ENCODE measurements around the gene DAAM1. TPM values are rescaled to one million over a fixed set of nuclear protein-coding genes. Genes with fewer than 3 reads are reported as not detected.

DAAM1 gene
- polyA plus RNA-seq, 6 donors from 2014 or later = 5.0 to 13.6 (median 10.2) TPM

GRCh38 chr14:59377991-59378601 lies 189.6 kb downstream of the DAAM1 start:
- Mint-ChIP-seq H3K27ac (no peak overlapping the region), H3K4me3 (no peak overlapping the region), H3K9me3 (peaks cover 0 to 5% (median 0%) of the 10 kb centered on the region in 7 donors), H3K4me1 (no peaks in the 10 kb centered on the region), H3K27me3 (no peaks in the 10 kb centered on the region), H3K36me3 (no peaks in the 10 kb centered on the region)
- ATAC-seq (ENCODE audit: low read depth in 2 of 2) = no peak
- DNase-seq = no peak

- DNase-seq = no peak
- Mint-ChIP-seq H3K4me1 (no peaks in the 10 kb centered on the region), H3K9me3 (peaks cover 4 to 23% (median 11%) of the 10 kb centered on the region in 7 donors), H3K36me3 (peaks cover 6 to 13% of the 10 kb centered on the region in 2 donors), H3K27me3 (peaks cover 0 to 5% (median 0%) of the 10 kb centered on the region in 3 donors), H3K27ac (no peak overlapping the region), H3K4me3 (no peak overlapping the region)
- no peak for ATAC-seq (ENCODE audit: low read depth in 2 of 2)
Measured at GRCh38 chr14:59389936-59390335, 201.5 kb downstream of the DAAM1 start.

GRCh38 chr14:59391388-59391787 lies 202.9 kb downstream of the DAAM1 start:
- Mint-ChIP-seq H3K4me3 (no peak overlapping the region), H3K9me3 (peaks cover 2 to 14% (median 7%) of the 10 kb centered on the region in 7 donors), H3K4me1 (no peaks in the 10 kb centered on the region), H3K36me3 (peaks cover 6 to 11% of the 10 kb centered on the region in 2 donors), H3K27ac (no peak overlapping the region), H3K27me3 (peaks cover 0 to 5% (median 0%) of the 10 kb centered on the region in 3 donors)
- DNase-seq (no peak), ATAC-seq (ENCODE audit: low read depth in 2 of 2) (no peak)

GRCh38 chr14:59394268-59394667 lies 205.8 kb downstream of the DAAM1 start:
- H3K27ac Mint-ChIP-seq = no peak overlapping the region
- H3K9me3 Mint-ChIP-seq = peaks cover 0 to 4% (median 0%) of the 10 kb centered on the region in 7 donors

GRCh38 chr14:59395672-59396071 lies 207.2 kb downstream of the DAAM1 start:
- Mint-ChIP-seq H3K27me3 (peaks cover 0 to 8% (median 5%) of the 10 kb centered on the region in 3 donors), H3K4me3 (peak overlapping the region in 2 of 8 donors; percentile 41 to 74), H3K27ac (no peak overlapping the region), H3K36me3 (no peaks in the 10 kb centered on the region), H3K9me3 (peaks cover 0 to 7% (median 3%) of the 10 kb centered on the region in 7 donors), H3K4me1 (no peaks in the 10 kb centered on the region)
- ATAC-seq (ENCODE audit: low read depth in 2 of 2) (no peak), DNase-seq (no peak)

More at GRCh38 chr14:59394268-59394667, 205.8 kb downstream of the DAAM1 start:
- no peak for DNase-seq
- Mint-ChIP-seq H3K36me3 (no peaks in the 10 kb centered on the region), H3K27me3 (peaks cover 0 to 8% (median 5%) of the 10 kb centered on the region in 3 donors), H3K4me3 (no peak overlapping the region), H3K4me1 (no peaks in the 10 kb centered on the region)
- ATAC-seq (ENCODE audit: low read depth in 2 of 2) = no peak

GRCh38 chr14:59398841-59399240 lies 210.4 kb downstream of the DAAM1 start:
- ATAC-seq (ENCODE audit: low read depth in 2 of 2) = no peak
- Mint-ChIP-seq H3K36me3 (no peaks in the 10 kb centered on the region), H3K9me3 (peaks cover 0 to 10% (median 4%) of the 10 kb centered on the region in 7 donors), H3K27me3 (peaks cover 5 to 8% (median 6%) of the 10 kb centered on the region in 3 donors), H3K4me1 (no peaks in the 10 kb centered on the region), H3K27ac (peak overlapping the region in 3 of 6 donors; percentile 1 to 3 (median 1)), H3K4me3 (no peak overlapping the region)
- no peak for DNase-seq

- no peak for DNase-seq
- Mint-ChIP-seq H3K9me3 (peaks cover 2 to 34% (median 11%) of the 10 kb centered on the region in 7 donors), H3K4me1 (no peaks in the 10 kb centered on the region), H3K27ac (no peak overlapping the region), H3K4me3 (no peak overlapping the region), H3K36me3 (peaks cover 8 to 17% of the 10 kb centered on the region in 2 donors), H3K27me3 (peaks cover 6 to 19% (median 7%) of the 10 kb centered on the region in 3 donors)
- no peak for ATAC-seq (ENCODE audit: low read depth in 2 of 2)
Measured at GRCh38 chr14:59406454-59407245, 218.2 kb downstream of the DAAM1 start.

- ATAC-seq (ENCODE audit: low read depth in 2 of 2) = no peak
- Mint-ChIP-seq H3K9me3 (peaks cover 2 to 34% (median 11%) of the 10 kb centered on the region in 7 donors), H3K36me3 (peaks cover 8 to 17% of the 10 kb centered on the region in 2 donors), H3K4me1 (no peaks in the 10 kb centered on the region), H3K27me3 (peaks cover 6 to 19% (median 7%) of the 10 kb centered on the region in 3 donors), H3K27ac (no peak overlapping the region), H3K4me3 (no peak overlapping the region)
- DNase-seq = no peak
Measured at GRCh38 chr14:59407246-59408010, 219.0 kb downstream of the DAAM1 start.

GRCh38 chr14:59415836-59416602 lies 227.6 kb downstream of the DAAM1 start:
- peaks cover 0 to 2% (median 2%) of the 10 kb centered on the region in 3 donors for H3K4me1 Mint-ChIP-seq

GRCh38 chr14:59417311-59417710 lies 228.8 kb downstream of the DAAM1 start:
- H3K27ac Mint-ChIP-seq = no peak overlapping the region
- ATAC-seq (ENCODE audit: low read depth in 2 of 2) = no peak

More at GRCh38 chr14:59415836-59416602, 227.6 kb downstream of the DAAM1 start:
- H3K36me3 Mint-ChIP-seq = no peaks in the 10 kb centered on the region
- no peaks in the 10 kb centered on the region for H3K27me3 Mint-ChIP-seq
- peaks cover 0 to 2% (median 0%) of the 10 kb centered on the region in 7 donors for H3K9me3 Mint-ChIP-seq
- H3K4me3 Mint-ChIP-seq = no peak overlapping the region
- no peak overlapping the region for H3K27ac Mint-ChIP-seq
- ATAC-seq (ENCODE audit: low read depth in 2 of 2) (no peak), DNase-seq (no peak)

GRCh38 chr14:59419303-59419702 lies 230.8 kb downstream of the DAAM1 start:
- Mint-ChIP-seq H3K4me1 (peaks cover 11 to 16% (median 14%) of the 10 kb centered on the region in 3 donors), H3K36me3 (no peaks in the 10 kb centered on the region), H3K4me3 (no peak overlapping the region), H3K27me3 (no peaks in the 10 kb centered on the region), H3K27ac (no peak overlapping the region), H3K9me3 (no peaks in the 10 kb centered on the region)
- DNase-seq (no peak), ATAC-seq (ENCODE audit: low read depth in 2 of 2) (no peak)

More at GRCh38 chr14:59417311-59417710, 228.8 kb downstream of the DAAM1 start:
- H3K4me3 Mint-ChIP-seq = no peak overlapping the region
- H3K4me1 Mint-ChIP-seq = peaks cover 10 to 14% (median 13%) of the 10 kb centered on the region in 3 donors
- H3K36me3 Mint-ChIP-seq = no peaks in the 10 kb centered on the region
- no peak for DNase-seq
- no peaks in the 10 kb centered on the region for H3K27me3 Mint-ChIP-seq
- peaks cover 0 to 2% (median 0%) of the 10 kb centered on the region in 7 donors for H3K9me3 Mint-ChIP-seq

All from naive B cell (primary cell).